Left colon (tissue), 2 donors: ENCODE measurements around the gene ANXA2R. TPM values are rescaled to one million over a fixed set of nuclear protein-coding genes. Genes with fewer than 3 reads are reported as not detected.

Source experiments
- ATAC-seq: fragments of 200-7000 bp; cut with Tn5 transposase; one replicate; pipeline ENCODE4 v1.9.1; 2020; ENCODE audit warnings: mild to moderate bottlenecking, moderate library complexity
- DNase-seq, 2 donors: peaks; one replicate each; pipeline ENCODE4 v3.0.0-alpha.2; 2020
- intact Hi-C, 2 donors: fragments of 100-400 bp; cut with DNase I in 1 of 2; cut with micrococcal nuclease in 1 of 2; formaldehyde crosslinking; loops; one replicate each; pipeline versions ENCODE4 v1.11.2 to v1.14.0; 2022; cut with DNase I, micrococcal nuclease
- total RNA-seq, 2 donors: library from RNA; stranded (reverse); fragmentation: NEBNext Ultra II Directional; extraction: Animal tissue kit (Norgen Biotek cat#: 25700); gene quantifications; one replicate each; pipeline ENCODE4 v1.2.1, GENCODE V29; 2021
- donor health status: DM: no; HTN: no; CAD: no.
- donor health status: DM: yes; HTN: yes; CAD: no.

Gene ANXA2R
- total RNA-seq, 2 donors from 2014 or later = 1.0 to 1.3 TPM

GRCh38 chr5:43010935-43011315, 29.2 kb downstream of the ANXA2R start:
- ATAC-seq (no peak), DNase-seq (no peak)
- intact Hi-C loops = no loop called here

- DNase-seq (peak; percentile 90 to 93), ATAC-seq (peak; percentile 88)
- intact Hi-C loops = no loop called here
These were observed 31.6 kb downstream of the ANXA2R start for GRCh38 chr5:43008363-43009153.

GRCh38 chr5:43007911-43008362, 32.2 kb downstream of the ANXA2R start:
- peak; percentile 71 for ATAC-seq
- intact Hi-C loops = no loop called here
- peak; percentile 73 to 79 for DNase-seq

- DNase-seq = peak; percentile 85 to 86
- intact Hi-C loops = no loop called here
- ATAC-seq = peak; percentile 71
These were observed 32.7 kb downstream of the ANXA2R start for GRCh38 chr5:43007246-43007910.

- intact Hi-C loops = no loop called here
- DNase-seq = no peak
- ATAC-seq = no peak
These were observed 33.5 kb downstream of the ANXA2R start for GRCh38 chr5:43006424-43007202.

GRCh38 chr5:43005031-43005430, 35.1 kb downstream of the ANXA2R start:
- ATAC-seq = no peak
- DNase-seq = no peak
- intact Hi-C loops = no loop called here

- intact Hi-C loops = no loop called here
- DNase-seq (no peak), ATAC-seq (no peak)
These were observed 38.4 kb downstream of the ANXA2R start for GRCh38 chr5:43001748-43002147.

- no peak for DNase-seq
- ATAC-seq = no peak
- intact Hi-C loops = no loop called here
These were observed 39.2 kb downstream of the ANXA2R start for GRCh38 chr5:43000914-43001313.

- DNase-seq = peak in 1 of 2 donors; percentile 21
- peak; percentile 38 for ATAC-seq
- intact Hi-C loops = no loop called here
These were observed 39.8 kb downstream of the ANXA2R start for GRCh38 chr5:43000111-43000840.

- ATAC-seq (no peak), DNase-seq (no peak)
- intact Hi-C loops = loop anchor here (5.0 to 10.0 kb wide), 3 partner anchors 43 to 51 kb away; partner anchors contain the start of gene ANXA2R (in 1 of the 2)
These were observed 44.8 kb downstream of the ANXA2R start for GRCh38 chr5:42995360-42995751.

- intact Hi-C loops = loop anchor here (5.0 to 10.0 kb wide), 3 partner anchors 42 to 50 kb away; partner anchors contain the start of gene ANXA2R (in 1 of the 2)
- DNase-seq (peak; percentile 80 to 90), ATAC-seq (peak; percentile 82)
These were observed 45.4 kb downstream of the ANXA2R start for GRCh38 chr5:42994555-42995359.

GRCh38 chr5:42994246-42994554, 45.9 kb downstream of the ANXA2R start:
- ATAC-seq = no peak
- DNase-seq = no peak
- intact Hi-C loops = loop anchor here (10.0 kb wide), 2 partner anchors 49 to 51 kb away; partner anchors contain the start of gene ANXA2R (in 1 of the 2)

- DNase-seq = peak in 1 of 2 donors; percentile 23
These were observed 46.4 kb downstream of the ANXA2R start for GRCh38 chr5:42993516-42994245.

GRCh38 chr5:42992088-42992879, 47.8 kb downstream of the ANXA2R start:
- intact Hi-C loops = loop anchor here (10.0 kb wide), 2 partner anchors 47 to 53 kb away; partner anchors contain the start of gene ANXA2R (in 1 of the 2)
- peak; percentile 67 for ATAC-seq
- DNase-seq = peak; percentile 79 to 80

More at GRCh38 chr5:42993516-42994245, 46.4 kb downstream of the ANXA2R start:
- intact Hi-C loops = loop anchor here (10.0 kb wide), 2 partner anchors 49 to 51 kb away; partner anchors contain the start of gene ANXA2R (in 1 of the 2)
- ATAC-seq = no peak

GRCh38 chr5:42991404-42992087, 48.6 kb downstream of the ANXA2R start:
- DNase-seq (peak in 1 of 2 donors; percentile 24), ATAC-seq (no peak)

More at GRCh38 chr5:42991404-42992087, 48.6 kb downstream of the ANXA2R start:
- intact Hi-C loops = loop anchor here (10.0 kb wide), 2 partner anchors 47 to 53 kb away; partner anchors contain the start of gene ANXA2R (in 1 of the 2)
